ENCODE results near the gene AQR.

DNA sequence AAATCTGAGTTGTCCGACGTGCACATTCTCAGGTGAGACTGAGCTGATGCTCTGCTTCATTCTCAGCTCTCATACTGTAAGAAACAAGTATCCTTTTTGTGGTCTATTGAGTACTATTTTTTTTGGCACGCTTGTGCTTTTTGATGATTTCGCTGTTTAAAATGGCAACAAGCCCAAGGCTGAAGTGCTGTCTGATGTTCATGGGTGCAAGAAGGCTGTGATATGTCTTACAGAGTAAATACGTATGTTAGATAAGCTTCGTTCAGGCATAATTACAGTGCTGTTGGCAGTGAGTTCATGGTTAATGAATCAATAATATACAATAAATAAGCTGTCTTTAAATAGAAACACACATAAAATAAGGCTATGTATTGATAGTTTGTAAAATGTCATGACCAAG is 27.2 kb downstream of the AQR start:
- TF ChIP-seq, protein P1, sequence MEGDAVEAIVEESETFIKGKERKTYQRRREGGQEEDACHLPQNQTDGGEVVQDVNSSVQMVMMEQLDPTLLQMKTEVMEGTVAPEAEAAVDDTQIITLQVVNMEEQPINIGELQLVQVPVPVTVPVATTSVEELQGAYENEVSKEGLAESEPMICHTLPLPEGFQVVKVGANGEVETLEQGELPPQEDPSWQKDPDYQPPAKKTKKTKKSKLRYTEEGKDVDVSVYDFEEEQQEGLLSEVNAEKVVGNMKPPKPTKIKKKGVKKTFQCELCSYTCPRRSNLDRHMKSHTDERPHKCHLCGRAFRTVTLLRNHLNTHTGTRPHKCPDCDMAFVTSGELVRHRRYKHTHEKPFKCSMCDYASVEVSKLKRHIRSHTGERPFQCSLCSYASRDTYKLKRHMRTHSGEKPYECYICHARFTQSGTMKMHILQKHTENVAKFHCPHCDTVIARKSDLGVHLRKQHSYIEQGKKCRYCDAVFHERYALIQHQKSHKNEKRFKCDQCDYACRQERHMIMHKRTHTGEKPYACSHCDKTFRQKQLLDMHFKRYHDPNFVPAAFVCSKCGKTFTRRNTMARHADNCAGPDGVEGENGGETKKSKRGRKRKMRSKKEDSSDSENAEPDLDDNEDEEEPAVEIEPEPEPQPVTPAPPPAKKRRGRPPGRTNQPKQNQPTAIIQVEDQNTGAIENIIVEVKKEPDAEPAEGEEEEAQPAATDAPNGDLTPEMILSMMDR (IDR thresholded peaks at IDR 0.05): no peak
- TF ChIP-seq SIN3A (IDR thresholded peaks at IDR 0.05; ENCODE audit: borderline replicate concordance, insufficient read depth, low read depth, low read length): no peak
